DOHH2 (cell line): ENCODE data around the gene MYL4.

Experiments used
- CTCF ChIP-seq: fragments of 200-600 bp; sonication (generic); IDR thresholded peaks from one replicate; pipeline ENCODE4 v1.5.1; 2014; ENCODE audit warnings: antibody characterized with exemption, mild to moderate bottlenecking, low read depth, low read length; ENCODE audit not compliant: poor library complexity, severe bottlenecking
- EZH2phosphoT487 ChIP-seq: fragments of 200-600 bp; sonication (generic); IDR thresholded peaks from 2 replicates; pipeline ENCODE4 v1.6.1; 2017; ENCODE audit warnings: borderline replicate concordance, mild to moderate bottlenecking, antibody characterized with exemption, low read length, moderate library complexity, mixed read lengths

DNA sequence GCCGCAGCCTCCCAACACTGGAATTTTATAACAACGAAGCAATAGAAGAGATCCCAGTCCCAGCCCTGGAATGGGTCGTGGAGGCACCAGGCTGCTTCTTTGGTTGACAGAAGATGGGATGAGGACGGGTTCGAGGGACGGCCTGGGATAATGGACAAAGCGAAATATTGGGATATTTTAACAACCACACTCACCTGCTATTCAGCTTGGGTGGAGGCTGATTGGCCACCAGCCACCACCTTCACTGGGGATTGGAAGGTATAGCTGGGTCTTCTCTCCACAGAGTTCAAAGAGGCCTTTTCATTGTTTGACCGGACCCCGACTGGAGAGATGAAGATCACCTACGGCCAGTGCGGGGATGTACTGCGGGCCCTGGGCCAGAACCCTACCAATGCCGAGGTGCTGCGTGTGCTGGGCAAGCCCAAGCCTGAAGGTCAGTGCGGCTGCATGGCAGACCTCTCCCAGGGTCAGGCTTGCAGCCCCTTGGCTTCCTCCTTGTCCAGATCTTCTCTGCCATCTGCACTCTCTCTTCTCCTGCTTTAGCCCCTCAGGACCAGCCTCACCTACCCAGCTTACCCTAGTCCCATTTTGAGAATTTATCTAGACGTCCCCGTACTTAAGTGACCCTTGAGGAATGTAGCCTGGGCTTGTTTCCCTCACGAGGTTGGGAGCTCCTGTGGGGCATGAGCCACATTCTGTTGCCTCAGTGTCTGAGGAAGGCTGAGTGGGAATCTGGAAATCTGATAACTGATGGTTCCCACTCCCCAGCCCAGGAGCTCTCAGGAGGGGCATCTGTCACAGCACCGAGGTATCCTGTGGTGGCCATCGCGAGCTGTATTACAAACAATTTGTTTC, 10.7 kb downstream of the MYL4 start:
- no peak for TF ChIP-seq CTCF
- no peak for TF ChIP-seq EZH2phosphoT487
